Measurements from ENCODE around the gene CHST11. TPM values are rescaled to one million over a fixed set of nuclear protein-coding genes. Genes with fewer than 3 reads are reported as not detected.

Gene CHST11
- total RNA-seq, 3 donors from 2014 or later: 12.5 to 16.4 (median 15.5) TPM

GRCh38 chr12:104567832-104568486, 111.2 kb downstream of the CHST11 start:
- intact Hi-C loops (cut with DNase I; ENCODE audit: low total_unique reads): no loop called here
- Histone ChIP-seq H3K27ac (no peak overlapping the region), H3K4me3 (no peak overlapping the region), H3K36me3 (no peaks in the 10 kb centered on the region), H3K9me3 (no peaks in the 10 kb centered on the region), H3K4me1 (no peaks in the 10 kb centered on the region), H3K27me3 (no peaks in the 10 kb centered on the region)
- TF ChIP-seq POLR2A (IDR thresholded peaks at IDR 0.05) (no peak), CTCF (IDR thresholded peaks at IDR 0.05) (no peak), POLR2AphosphoS5 (IDR thresholded peaks at IDR 0.05) (no peak)
- DNase-seq (ENCODE audit: low spot score in 2 of 2): no peak

- no peaks in the 10 kb centered on the region for H3K9me3 ChIP-seq
- H3K4me1 ChIP-seq: no peaks in the 10 kb centered on the region
- H3K27ac ChIP-seq: no peak overlapping the region
- TF ChIP-seq POLR2AphosphoS5 (IDR thresholded peaks at IDR 0.05) (no peak), CTCF (IDR thresholded peaks at IDR 0.05) (no peak), POLR2A (IDR thresholded peaks at IDR 0.05) (no peak)
- intact Hi-C loops (cut with DNase I; ENCODE audit: low total_unique reads): no loop called here
- no peak for DNase-seq (ENCODE audit: low spot score in 2 of 2)
- H3K36me3 ChIP-seq: no peaks in the 10 kb centered on the region
- H3K27me3 ChIP-seq: no peaks in the 10 kb centered on the region
- no peak overlapping the region for H3K4me3 ChIP-seq
Observed at GRCh38 chr12:104568487-104568868, 111.7 kb downstream of the CHST11 start.

GRCh38 chr12:104568935-104569334, 112.2 kb downstream of the CHST11 start:
- DNase-seq (ENCODE audit: low spot score in 2 of 2): no peak
- no peaks in the 10 kb centered on the region for H3K9me3 ChIP-seq
- no peaks in the 10 kb centered on the region for H3K4me1 ChIP-seq
- no peaks in the 10 kb centered on the region for H3K36me3 ChIP-seq
- H3K27me3 ChIP-seq: no peaks in the 10 kb centered on the region
- intact Hi-C loops (cut with DNase I; ENCODE audit: low total_unique reads): no loop called here
- no peak overlapping the region for H3K4me3 ChIP-seq
- TF ChIP-seq CTCF (IDR thresholded peaks at IDR 0.05) (no peak), POLR2A (IDR thresholded peaks at IDR 0.05) (no peak), POLR2AphosphoS5 (IDR thresholded peaks at IDR 0.05) (no peak)
- no peak overlapping the region for H3K27ac ChIP-seq

- Histone ChIP-seq H3K4me3 (no peak overlapping the region), H3K4me1 (no peaks in the 10 kb centered on the region), H3K9me3 (no peaks in the 10 kb centered on the region), H3K27ac (no peak overlapping the region), H3K36me3 (no peaks in the 10 kb centered on the region), H3K27me3 (no peaks in the 10 kb centered on the region)
- intact Hi-C loops (cut with DNase I; ENCODE audit: low total_unique reads): no loop called here
- TF ChIP-seq POLR2AphosphoS5 (IDR thresholded peaks at IDR 0.05) (no peak), CTCF (IDR thresholded peaks at IDR 0.05) (no peak), POLR2A (IDR thresholded peaks at IDR 0.05) (no peak)
- no peak for DNase-seq (ENCODE audit: low spot score in 2 of 2)
Observed at GRCh38 chr12:104569346-104570173, 112.8 kb downstream of the CHST11 start.

Measured in breast epithelium (tissue), 4 donors.